Measurements from ENCODE around the gene TRDMT1. TPM values are rescaled to one million over a fixed set of nuclear protein-coding genes. Genes with fewer than 3 reads are reported as not detected.

The TRDMT1 gene
- total and polyA plus RNA-seq, 2 donors (not counting 1 experiment from before 2014, with no cell fraction given) = 3.0 to 20.4 TPM

DNA sequence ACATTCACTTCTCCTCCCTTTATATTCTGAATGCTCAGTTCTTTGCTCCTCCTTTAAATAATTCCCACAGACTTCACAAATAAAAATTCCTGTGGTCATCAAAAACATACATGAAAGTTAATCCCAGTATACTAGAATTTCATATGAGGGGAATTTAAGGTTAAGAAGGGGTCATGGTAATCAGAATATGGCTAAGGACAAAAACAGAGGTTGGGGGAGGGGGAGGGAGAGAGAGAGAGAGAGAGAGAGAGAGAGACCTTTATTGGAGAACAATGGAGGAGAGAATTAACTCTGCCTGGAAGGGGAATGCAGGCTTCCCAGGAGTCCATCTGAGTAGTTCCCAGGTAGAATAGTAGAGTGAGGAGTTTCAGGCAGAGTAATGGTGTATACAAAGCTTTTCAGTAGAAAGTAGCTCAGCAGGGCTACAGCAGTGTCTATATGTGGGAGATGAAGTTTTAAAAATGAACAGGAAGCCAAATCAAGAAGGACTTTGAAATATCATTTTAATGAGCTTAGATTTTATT, 66.7 kb downstream of the TRDMT1 start:
- Histone ChIP-seq H2AFZ (ENCODE audit: insufficient read depth, low read depth, low read length, poor library complexity, severe bottlenecking) (no peak overlapping the region), H3K4me3 (ENCODE audit: control extremely low read depth in 1 of 5, extremely low read depth in 1 of 5, insufficient read depth in 1 of 5, low read depth in 2 of 5, low read length in 4 of 5) (no peak overlapping the region), H3K4me1 (ENCODE audit: control insufficient read depth in 2 of 2, insufficient read depth in 2 of 2, low read length in 2 of 2) (no peaks in the 10 kb centered on the region), H3K36me3 (replicated peaks in 1 of 2; ENCODE audit: control extremely low read depth in 1 of 2, control insufficient read depth in 1 of 2, extremely low read depth in 1 of 2, insufficient read depth in 2 of 2, low read length in 1 of 2) (no peaks in the 10 kb centered on the region), H3K27ac (ENCODE audit: low read length in 2 of 2) (no peak overlapping the region), H3K9ac (ENCODE audit: low read length) (no peak overlapping the region), H3K4me2 (replicated peaks; ENCODE audit: low read depth, low read length, poor library complexity, severe bottlenecking) (no peak overlapping the region), H3K9me3 (ENCODE audit: control extremely low read depth in 1 of 3, control insufficient read depth in 2 of 3, insufficient read depth in 1 of 3, low read length in 2 of 3) (no peaks in the 10 kb centered on the region), H3K79me2 (ENCODE audit: control insufficient read depth, insufficient read depth, low read length) (no peaks in the 10 kb centered on the region), H3K27me3 (replicated peaks in 1 of 4; ENCODE audit: control extremely low read depth in 1 of 4, control insufficient read depth in 3 of 4, insufficient read depth in 4 of 4, low read length in 3 of 4) (no peaks in the 10 kb centered on the region), H4K20me1 (ENCODE audit: control insufficient read depth, insufficient read depth, low read length, poor library complexity, severe bottlenecking) (no peaks in the 10 kb centered on the region)
- Mint-ChIP-seq H3K27ac (no peak overlapping the region), H3K27me3 (peaks cover 7% of the 10 kb centered on the region), H3K4me1 (no peaks in the 10 kb centered on the region), H3K4me3 (no peak overlapping the region), H3K9me3 (ENCODE audit: insufficient read depth) (no peaks in the 10 kb centered on the region)
- POLR2A ChIA-PET = no interaction called here
- CTCF ChIA-PET = interaction anchor here (0.5 kb wide), 1 partner anchor 256 kb away, joined by 3 read pairs; no protein-coding TSS in a partner anchor
- TF ChIP-seq, protein P1, sequence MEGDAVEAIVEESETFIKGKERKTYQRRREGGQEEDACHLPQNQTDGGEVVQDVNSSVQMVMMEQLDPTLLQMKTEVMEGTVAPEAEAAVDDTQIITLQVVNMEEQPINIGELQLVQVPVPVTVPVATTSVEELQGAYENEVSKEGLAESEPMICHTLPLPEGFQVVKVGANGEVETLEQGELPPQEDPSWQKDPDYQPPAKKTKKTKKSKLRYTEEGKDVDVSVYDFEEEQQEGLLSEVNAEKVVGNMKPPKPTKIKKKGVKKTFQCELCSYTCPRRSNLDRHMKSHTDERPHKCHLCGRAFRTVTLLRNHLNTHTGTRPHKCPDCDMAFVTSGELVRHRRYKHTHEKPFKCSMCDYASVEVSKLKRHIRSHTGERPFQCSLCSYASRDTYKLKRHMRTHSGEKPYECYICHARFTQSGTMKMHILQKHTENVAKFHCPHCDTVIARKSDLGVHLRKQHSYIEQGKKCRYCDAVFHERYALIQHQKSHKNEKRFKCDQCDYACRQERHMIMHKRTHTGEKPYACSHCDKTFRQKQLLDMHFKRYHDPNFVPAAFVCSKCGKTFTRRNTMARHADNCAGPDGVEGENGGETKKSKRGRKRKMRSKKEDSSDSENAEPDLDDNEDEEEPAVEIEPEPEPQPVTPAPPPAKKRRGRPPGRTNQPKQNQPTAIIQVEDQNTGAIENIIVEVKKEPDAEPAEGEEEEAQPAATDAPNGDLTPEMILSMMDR (IDR thresholded peaks at IDR 0.05) = no peak
- no peak for TF ChIP-seq EZH2 (IDR thresholded peaks at IDR 0.05; ENCODE audit: borderline replicate concordance, insufficient read depth, low read depth, low read length, poor library complexity, severe bottlenecking)
- DNase-seq (no peak), ATAC-seq (ENCODE audit: low read depth) (no peak)
- intact Hi-C loops (cut with micrococcal nuclease) = no loop called here

DNA sequence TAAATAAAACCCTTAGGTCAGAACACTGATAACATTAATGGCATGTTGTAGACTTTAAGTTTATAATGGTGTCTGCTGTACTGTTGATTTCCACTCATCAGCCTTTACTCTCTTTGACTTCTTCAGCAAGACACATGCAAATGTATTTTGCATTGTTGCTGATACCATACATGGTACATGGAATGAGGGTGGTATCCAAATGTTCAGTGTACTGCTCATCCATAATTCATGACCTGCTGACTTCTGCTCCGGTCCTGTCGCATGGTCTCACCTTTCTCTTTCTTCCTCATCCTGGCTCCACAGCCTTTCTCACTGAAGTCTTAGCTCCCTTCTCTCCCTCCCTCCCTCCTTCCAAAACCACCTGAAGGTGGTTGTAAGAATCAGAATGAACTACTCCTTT, 67.2 kb downstream of the TRDMT1 start:
- Histone ChIP-seq H4K20me1 (ENCODE audit: control insufficient read depth, insufficient read depth, low read length, poor library complexity, severe bottlenecking) (no peaks in the 10 kb centered on the region), H3K9me3 (ENCODE audit: control extremely low read depth in 1 of 3, control insufficient read depth in 2 of 3, insufficient read depth in 1 of 3, low read length in 2 of 3) (no peaks in the 10 kb centered on the region), H3K27ac (ENCODE audit: low read length in 2 of 2) (no peak overlapping the region), H3K4me2 (replicated peaks; ENCODE audit: low read depth, low read length, poor library complexity, severe bottlenecking) (no peak overlapping the region), H3K9ac (ENCODE audit: low read length) (no peak overlapping the region), H3K4me1 (ENCODE audit: control insufficient read depth in 2 of 2, insufficient read depth in 2 of 2, low read length in 2 of 2) (no peaks in the 10 kb centered on the region), H2AFZ (ENCODE audit: insufficient read depth, low read depth, low read length, poor library complexity, severe bottlenecking) (no peak overlapping the region), H3K36me3 (replicated peaks in 1 of 2; ENCODE audit: control extremely low read depth in 1 of 2, control insufficient read depth in 1 of 2, extremely low read depth in 1 of 2, insufficient read depth in 2 of 2, low read length in 1 of 2) (no peaks in the 10 kb centered on the region), H3K4me3 (ENCODE audit: control extremely low read depth in 1 of 5, extremely low read depth in 1 of 5, insufficient read depth in 1 of 5, low read depth in 2 of 5, low read length in 4 of 5) (no peak overlapping the region), H3K79me2 (ENCODE audit: control insufficient read depth, insufficient read depth, low read length) (no peaks in the 10 kb centered on the region), H3K27me3 (replicated peaks in 1 of 4; ENCODE audit: control extremely low read depth in 1 of 4, control insufficient read depth in 3 of 4, insufficient read depth in 4 of 4, low read length in 3 of 4) (no peaks in the 10 kb centered on the region)
- no peak for ATAC-seq (ENCODE audit: low read depth)
- TF ChIP-seq EZH2 (IDR thresholded peaks at IDR 0.05; ENCODE audit: borderline replicate concordance, insufficient read depth, low read depth, low read length, poor library complexity, severe bottlenecking) = no peak
- TF ChIP-seq, protein P1 (IDR thresholded peaks at IDR 0.05) = no peak
- POLR2A ChIA-PET = no interaction called here
- peaks cover 7% of the 10 kb centered on the region for H3K27me3 Mint-ChIP-seq
- no peaks in the 10 kb centered on the region for H3K9me3 Mint-ChIP-seq (ENCODE audit: insufficient read depth)
- no CpG with 5 or more reads among the region's 2 CpGs for whole genome bisulfite sequencing (ENCODE audit: insufficient coverage)
- intact Hi-C loops (cut with micrococcal nuclease) = no loop called here
- no peak for DNase-seq
- no peaks in the 10 kb centered on the region for H3K4me1 Mint-ChIP-seq
- H3K4me3 Mint-ChIP-seq = no peak overlapping the region
- no peak overlapping the region for H3K27ac Mint-ChIP-seq
- CTCF ChIA-PET = no interaction called here

Data from B cell (primary cell).